ENCODE measurements around the gene AP5Z1. TPM values are rescaled to one million over a fixed set of nuclear protein-coding genes. Genes with fewer than 3 reads are reported as not detected.

AP5Z1 gene
- total RNA-seq, 1 experiment from 2014 or later = 38.3 TPM

GRCh38 chr7:4731803-4732202 lies 43.6 kb upstream of the AP5Z1 start:
- Histone ChIP-seq H4K5ac (ENCODE audit: insufficient read length, low read depth, low read length) (no peak overlapping the region), H3K18ac (ENCODE audit: insufficient read length, low read depth, low read length) (no peak overlapping the region), H4K8ac (replicated peaks; ENCODE audit: insufficient read length, low read depth, low read length) (no peak overlapping the region), H3K23ac (ENCODE audit: insufficient read length, low read depth, low read length) (no peak overlapping the region), H4K91ac (ENCODE audit: insufficient read length, low read depth, low read length) (no peak overlapping the region), H2BK15ac (ENCODE audit: low read depth, low read length) (no peak overlapping the region), H4K20me1 (ENCODE audit: control insufficient read depth, insufficient read depth, insufficient read length) (no peaks in the 10 kb centered on the region), H2BK20ac (ENCODE audit: low read depth, low read length, poor library complexity, severe bottlenecking) (no peak overlapping the region), H2BK12ac (ENCODE audit: insufficient read length, low read depth, low read length) (no peak overlapping the region), H3K4ac (ENCODE audit: low read depth, low read length) (no peak overlapping the region), H3T11ph (ENCODE audit: low read length) (no peak overlapping the region), H2AK5ac (ENCODE audit: insufficient read length, low read length) (no peak overlapping the region), H3K27ac (ENCODE audit: insufficient read length, low read depth, low read length) (no peak overlapping the region), H3K9ac (ENCODE audit: extremely low read depth, insufficient read length, low read length) (no peak overlapping the region), H3K4me2 (ENCODE audit: insufficient read depth, insufficient read length, low read length) (no peak overlapping the region), H2BK120ac (ENCODE audit: low read depth, low read length, poor library complexity, severe bottlenecking) (no peak overlapping the region), H2BK5ac (ENCODE audit: insufficient read length, low read length) (no peak overlapping the region), H3K56ac (ENCODE audit: insufficient read length, low read depth, low read length) (no peak overlapping the region), H3K4me1 (ENCODE audit: insufficient read depth, low read length) (no peaks in the 10 kb centered on the region), H3K23me2 (ENCODE audit: insufficient read length, low read depth, low read length, poor library complexity, severe bottlenecking) (no peaks in the 10 kb centered on the region), H3K9me3 (ENCODE audit: control insufficient read depth, low read depth, low read length) (no peaks in the 10 kb centered on the region), H3K14ac (ENCODE audit: insufficient read depth, low read length) (no peak overlapping the region), H2AFZ (ENCODE audit: low read length) (no peak overlapping the region), H3K27me3 (ENCODE audit: insufficient read depth, low read length) (no peaks in the 10 kb centered on the region), H3K79me2 (ENCODE audit: insufficient read depth, low read length) (no peaks in the 10 kb centered on the region), H3K79me1 (ENCODE audit: insufficient read depth, low read depth, low read length, poor library complexity, severe bottlenecking) (no peaks in the 10 kb centered on the region)
- Mint-ChIP-seq H3K4me3 (no peak overlapping the region), H3K27me3 (ENCODE audit: low read depth) (peaks cover 15% of the 10 kb centered on the region), H3K9me3 (no peaks in the 10 kb centered on the region), H3K4me1 (no peaks in the 10 kb centered on the region), H3K27ac (no peak overlapping the region), H3K36me3 (ENCODE audit: insufficient read depth in 1 of 3, low read depth in 3 of 3) (peaks cover 0 to 1% (median 0%) of the 10 kb centered on the region in 3 experiments; a peak in 1 of 7 replicates)
- no peak for DNase-seq
- no peak for TF ChIP-seq CTCF (conservative IDR thresholded peaks at IDR 0.05)
- no CpG with 5 or more reads among the region's 16 CpGs for WGBS (ENCODE audit: extremely low coverage, insufficient read length, low lambda C conversion rate)

All from H9 (cell line).